HG03103 (cell line): ENCODE measurements around the gene TSC22D4.
A peak's percentile ranks its signal among the peaks of the same experiment; 100 is the strongest.

Experiments
- ATAC-seq: cut with Tn5 transposase; IDR thresholded peaks from one replicate; pipeline ENCODE4 v1.9.1; 2021; ENCODE audit warnings: low read depth; ENCODE audit not compliant: unreplicated experiment

TSC22D4 gene

GRCh38 chr7:100430493-100431285 is 48.3 kb downstream of the TSC22D4 start:
- ATAC-seq: no peak

- ATAC-seq: peak; percentile 31
Observed at GRCh38 chr7:100429637-100430492, 49.1 kb downstream of the TSC22D4 start, which contains the start of gene MEPCE. Gene MEPCE, plus strand, starts transcription at chr7:100429831. Its CDS starts 188 bp downstream, at chr7:100430019.

GRCh38 chr7:100428967-100429636 is 49.9 kb downstream of the TSC22D4 start:
- peak; percentile 30 for ATAC-seq

GRCh38 chr7:100428199-100428966 is 50.6 kb downstream of the TSC22D4 start, which contains the start of gene ZCWPW1:
Gene ZCWPW1, minus strand, starts transcription at chr7:100428703. Its CDS starts 8,054 bp downstream, at chr7:100420649.
- peak; percentile 38 for ATAC-seq

GRCh38 chr7:100427762-100428198 is 51.2 kb downstream of the TSC22D4 start:
- ATAC-seq: no peak

GRCh38 chr7:100426516-100426915 is 52.5 kb downstream of the TSC22D4 start:
- no peak for ATAC-seq

GRCh38 chr7:100425347-100425746 is 53.7 kb downstream of the TSC22D4 start:
- no peak for ATAC-seq

- ATAC-seq: no peak
Observed at GRCh38 chr7:100423315-100423714, 55.7 kb downstream of the TSC22D4 start.

GRCh38 chr7:100419660-100420226 is 59.3 kb downstream of the TSC22D4 start:
- ATAC-seq: no peak

- no peak for ATAC-seq
Observed at GRCh38 chr7:100418930-100419659, 59.9 kb downstream of the TSC22D4 start.
